ENCODE measurements around the gene ZIK1. TPM values are rescaled to one million over a fixed set of nuclear protein-coding genes. Genes with fewer than 3 reads are reported as not detected.

Gene ZIK1
- total RNA-seq (1 to 10 TPM in 2 of 4 donors, under 1 TPM in 2; 0.74 to 2.9 (median 1.3) TPM), polyA plus RNA-seq (1 to 10 TPM in 2 of 3 donors, under 1 TPM in 1; 0.72 to 4.4 (median 2.5) TPM)
- long read RNA-seq, donor 1, full-length matches to known transcripts, result 1 of 1 reads
- long read RNA-seq, donor 1, partial matches to known transcripts, result 0 of 1 reads
- long read RNA-seq, donor 1, other reads (novel, unspliced or antisense), result 0 of 1 reads
- long read RNA-seq, donor 2, partial matches to known transcripts, result 0 of 1 reads
- long read RNA-seq, donor 2, other reads (novel, unspliced or antisense), result 1 of 1 reads

DNA sequence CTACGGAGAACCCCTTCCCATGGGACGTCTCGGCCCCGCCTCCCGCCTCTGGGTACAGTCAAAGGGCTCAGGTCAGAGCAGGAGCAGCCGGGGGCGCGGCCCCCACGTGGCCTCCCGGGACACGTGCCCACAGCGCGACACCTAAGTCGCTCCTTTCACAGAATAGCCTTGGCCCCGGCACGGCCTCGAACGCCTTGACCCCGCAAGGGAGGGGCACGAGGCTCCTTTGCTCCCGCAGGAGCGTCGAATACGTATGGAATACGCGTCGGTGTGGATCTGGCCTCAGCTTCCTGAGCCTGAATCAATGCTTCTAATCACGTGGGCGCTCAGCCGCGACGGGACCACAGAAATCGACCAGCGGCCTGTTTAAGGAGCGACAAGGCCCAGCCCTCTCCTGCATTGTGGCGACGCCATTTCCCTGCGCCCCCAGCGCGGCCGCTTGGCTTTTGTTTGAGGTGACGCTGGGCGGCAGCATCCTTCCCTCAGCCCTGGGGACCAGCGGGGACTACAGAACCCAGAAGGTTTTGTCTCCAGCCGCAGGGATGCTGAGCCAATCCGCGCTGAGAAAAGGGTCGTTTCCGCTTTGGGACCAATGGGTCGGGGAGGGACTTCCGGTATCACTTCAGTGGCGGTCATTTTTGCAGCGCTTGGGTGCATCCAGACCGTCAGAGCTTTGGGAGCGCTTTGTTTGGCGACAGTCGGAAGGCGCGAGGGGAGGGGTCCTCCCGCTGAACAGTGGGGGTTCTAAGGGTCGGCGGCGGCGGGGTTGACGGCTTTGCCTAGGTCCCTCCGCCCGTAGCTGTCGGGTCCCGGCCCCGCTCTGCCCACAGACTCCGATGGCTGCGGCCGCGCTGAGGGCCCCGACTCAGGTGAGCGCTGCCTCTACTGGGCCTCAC is at the start of gene ZIK1:
ZIK1 (plus strand) TSS at position 625 of the 896 bp plus-strand sequence; CDS start at position 837, 212 bp downstream.
- peaks cover 9% of the 10 kb centered on the region for H3K4me1 ChIP-seq
- H3K27me3 ChIP-seq (ENCODE audit: insufficient read depth in 3 of 3, low read length in 2 of 3), result no peaks in the 10 kb centered on the region
- intact Hi-C loops (cut with DNase I), result no loop called here
- no peak for TF ChIP-seq CTCF (IDR thresholded peaks at IDR 0.05)
- peak within 1 kb of the TSS; percentile 67 for H3K27ac ChIP-seq
- peaks cover 0 to 3% of the 10 kb centered on the region in 2 donors for H3K36me3 ChIP-seq (ENCODE audit: insufficient read depth in 1 of 2, low read depth in 1 of 2)
- H3K4me3 ChIP-seq, result peak within 1 kb of the TSS; percentile 83
- WGBS, 3 donors, result 1 to 2% (median 1%) methylated on average over 73 to 76 of the region's 76 CpGs
- peak; percentile 86 to 92 for DNase-seq
- peaks cover 41% of the 10 kb centered on the region for H3K9me3 ChIP-seq
- ATAC-seq, result peak; percentile 93 to 98 (median 96)

DNA sequence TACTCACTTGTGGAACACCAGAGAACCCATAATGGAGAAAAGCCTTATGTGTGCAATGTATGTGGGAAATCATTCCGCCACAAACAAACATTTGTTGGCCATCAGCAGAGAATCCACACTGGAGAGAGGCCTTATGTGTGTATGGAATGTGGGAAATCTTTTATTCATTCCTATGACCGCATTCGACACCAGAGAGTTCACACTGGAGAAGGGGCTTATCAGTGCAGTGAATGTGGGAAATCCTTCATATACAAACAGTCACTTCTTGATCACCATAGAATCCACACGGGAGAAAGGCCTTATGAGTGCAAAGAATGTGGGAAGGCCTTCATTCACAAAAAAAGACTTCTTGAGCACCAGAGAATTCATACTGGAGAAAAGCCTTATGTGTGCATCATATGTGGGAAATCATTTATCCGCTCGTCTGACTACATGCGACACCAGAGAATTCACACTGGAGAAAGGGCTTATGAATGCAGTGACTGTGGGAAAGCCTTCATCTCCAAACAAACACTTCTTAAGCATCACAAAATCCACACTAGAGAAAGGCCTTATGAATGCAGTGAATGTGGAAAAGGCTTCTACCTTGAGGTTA is 45.9 kb upstream of the ZIK1 start:
- peaks cover 96% of the 10 kb centered on the region for H3K9me3 ChIP-seq
- TF ChIP-seq CTCF (IDR thresholded peaks at IDR 0.05), result no peak
- 97 to 99% (median 98%) methylated on average over 7 of the region's 7 CpGs for WGBS, 3 donors

GRCh38 chr19:57546513-57546912 is 37.4 kb upstream of the ZIK1 start:
- no peak for DNase-seq
- Histone ChIP-seq H3K36me3 (ENCODE audit: insufficient read depth in 1 of 2, low read depth in 1 of 2) (peaks cover 37 to 86% of the 10 kb centered on the region in 2 donors), H3K4me1 (no peaks in the 10 kb centered on the region), H3K27me3 (ENCODE audit: insufficient read depth in 3 of 3, low read length in 2 of 3) (no peaks in the 10 kb centered on the region), H3K4me3 (no peak overlapping the region), H3K27ac (no peak overlapping the region), H3K9me3 (peaks cover 97% of the 10 kb centered on the region)
- intact Hi-C loops (cut with DNase I), result no loop called here
- ATAC-seq, result no peak
- TF ChIP-seq CTCF (IDR thresholded peaks at IDR 0.05), result no peak
- WGBS, 3 donors, result 97 to 100% (median 99%) methylated on average over 1 of the region's 1 CpG

More for the DNA sequence above, 45.9 kb upstream of the ZIK1 start:
- Histone ChIP-seq H3K27me3 (ENCODE audit: insufficient read depth in 3 of 3, low read length in 2 of 3) (no peaks in the 10 kb centered on the region), H3K4me3 (no peak overlapping the region), H3K36me3 (ENCODE audit: insufficient read depth in 1 of 2, low read depth in 1 of 2) (peaks cover 48 to 76% of the 10 kb centered on the region in 2 donors), H3K27ac (no peak overlapping the region), H3K4me1 (no peaks in the 10 kb centered on the region)
- ATAC-seq (no peak), DNase-seq (no peak)
- intact Hi-C loops (cut with DNase I), result no loop called here

DNA sequence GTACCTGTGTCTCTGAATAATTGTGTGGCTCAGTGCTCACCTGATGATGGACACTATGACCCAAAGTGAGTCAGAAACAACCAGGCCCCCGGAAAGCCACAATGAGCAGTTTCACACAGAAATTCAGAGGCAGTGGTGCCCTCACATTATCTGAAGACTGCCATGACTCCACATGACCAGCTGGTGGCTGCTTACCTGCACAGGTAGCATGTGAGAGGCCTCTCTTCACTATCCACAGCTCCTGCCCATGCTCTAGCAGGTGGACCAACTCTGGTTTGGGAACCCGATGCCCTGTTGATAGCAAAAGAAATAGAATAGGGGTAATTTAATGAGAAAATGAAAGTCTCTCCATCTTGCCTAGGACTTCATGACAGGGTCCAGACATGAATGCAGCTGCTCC is 31.5 kb upstream of the ZIK1 start:
- no peak for TF ChIP-seq CTCF (IDR thresholded peaks at IDR 0.05)
- H3K27me3 ChIP-seq (ENCODE audit: insufficient read depth in 3 of 3, low read length in 2 of 3), result no peaks in the 10 kb centered on the region
- no peak for ATAC-seq
- no peak overlapping the region for H3K4me3 ChIP-seq
- peaks cover 58% of the 10 kb centered on the region for H3K9me3 ChIP-seq
- intact Hi-C loops (cut with DNase I), result no loop called here
- WGBS, 3 donors, result 95 to 98% (median 97%) methylated on average over 2 of the region's 2 CpGs
- peaks cover 28 to 87% of the 10 kb centered on the region in 2 donors for H3K36me3 ChIP-seq (ENCODE audit: insufficient read depth in 1 of 2, low read depth in 1 of 2)
- no peak overlapping the region for H3K27ac ChIP-seq
- H3K4me1 ChIP-seq, result no peaks in the 10 kb centered on the region
- no peak for DNase-seq

All from psoas muscle (tissue), 8 donors.